ENCODE results near the gene P3H2.
"Not testable (repeated sequence)": the region's sequence is repeated elsewhere in the genome, so short reads cannot be mapped to it uniquely, and the experiment has no call there.

Gene P3H2

GRCh38 chr3:189978753-189979152 is 141.9 kb downstream of the P3H2 start:
- DNase-seq (ENCODE audit: low read depth) = no peak

GRCh38 chr3:189977174-189977573 is 143.5 kb downstream of the P3H2 start:
- no peak for DNase-seq (ENCODE audit: low read depth)

- DNase-seq (ENCODE audit: low read depth) = no peak
Observed at GRCh38 chr3:189975391-189975990, 145.2 kb downstream of the P3H2 start.

GRCh38 chr3:189974359-189974758 is 146.3 kb downstream of the P3H2 start:
- DNase-seq (ENCODE audit: low read depth) = no peak

- no peak for DNase-seq (ENCODE audit: low read depth)
Observed at GRCh38 chr3:189967254-189967865, 153.3 kb downstream of the P3H2 start.

- DNase-seq (ENCODE audit: low read depth) = no peak
Observed at GRCh38 chr3:189966843-189967242, 153.9 kb downstream of the P3H2 start.

GRCh38 chr3:189964623-189965332 is 155.9 kb downstream of the P3H2 start:
- no peak for DNase-seq (ENCODE audit: low read depth)

GRCh38 chr3:189962466-189962865 is 158.2 kb downstream of the P3H2 start:
- no peak for DNase-seq (ENCODE audit: low read depth)

GRCh38 chr3:189961522-189962161 is 159.1 kb downstream of the P3H2 start:
- peak; percentile 13 for DNase-seq (ENCODE audit: low read depth)

- DNase-seq (ENCODE audit: low read depth) = not testable (repeated sequence)
Observed at GRCh38 chr3:189961086-189961485, 159.6 kb downstream of the P3H2 start.

- DNase-seq (ENCODE audit: low read depth) = no peak
Observed at GRCh38 chr3:189954733-189955665, 165.7 kb downstream of the P3H2 start.

GRCh38 chr3:189953551-189953950 is 167.1 kb downstream of the P3H2 start:
- DNase-seq (ENCODE audit: low read depth) = no peak

GRCh38 chr3:189952272-189952671 is 168.4 kb downstream of the P3H2 start:
- DNase-seq (ENCODE audit: low read depth) = no peak

GRCh38 chr3:189950258-189950657 is 170.4 kb downstream of the P3H2 start:
- DNase-seq (ENCODE audit: low read depth) = no peak

GRCh38 chr3:189949580-189949979 is 171.1 kb downstream of the P3H2 start:
- no peak for DNase-seq (ENCODE audit: low read depth)

- DNase-seq (ENCODE audit: low read depth) = no peak
Observed at GRCh38 chr3:189948724-189949045, 172.0 kb downstream of the P3H2 start.

GRCh38 chr3:189947948-189948723 is 172.6 kb downstream of the P3H2 start:
- no peak for DNase-seq (ENCODE audit: low read depth)

- no peak for DNase-seq (ENCODE audit: low read depth)
Observed at GRCh38 chr3:189947068-189947467, 173.6 kb downstream of the P3H2 start.

- no peak for DNase-seq (ENCODE audit: low read depth)
Observed at GRCh38 chr3:189945935-189946709, 174.6 kb downstream of the P3H2 start.

All from stimulated activated CD8-positive, alpha-beta memory T cell treated with anti-CD3 and anti-CD28 coated beads, Interleukin-12 subunit alpha, Interleukin-12 subunit beta, amount 100 ng/mL, for 4 hours (primary cell).